GM21390 (cell line): Measurements from ENCODE around the gene RALGDS.

Experiments used
- ATAC-seq: cut with Tn5 transposase; IDR thresholded peaks from one replicate; pipeline ENCODE4 v1.9.1; 2021; ENCODE audit not compliant: unreplicated experiment

The RALGDS gene

DNA sequence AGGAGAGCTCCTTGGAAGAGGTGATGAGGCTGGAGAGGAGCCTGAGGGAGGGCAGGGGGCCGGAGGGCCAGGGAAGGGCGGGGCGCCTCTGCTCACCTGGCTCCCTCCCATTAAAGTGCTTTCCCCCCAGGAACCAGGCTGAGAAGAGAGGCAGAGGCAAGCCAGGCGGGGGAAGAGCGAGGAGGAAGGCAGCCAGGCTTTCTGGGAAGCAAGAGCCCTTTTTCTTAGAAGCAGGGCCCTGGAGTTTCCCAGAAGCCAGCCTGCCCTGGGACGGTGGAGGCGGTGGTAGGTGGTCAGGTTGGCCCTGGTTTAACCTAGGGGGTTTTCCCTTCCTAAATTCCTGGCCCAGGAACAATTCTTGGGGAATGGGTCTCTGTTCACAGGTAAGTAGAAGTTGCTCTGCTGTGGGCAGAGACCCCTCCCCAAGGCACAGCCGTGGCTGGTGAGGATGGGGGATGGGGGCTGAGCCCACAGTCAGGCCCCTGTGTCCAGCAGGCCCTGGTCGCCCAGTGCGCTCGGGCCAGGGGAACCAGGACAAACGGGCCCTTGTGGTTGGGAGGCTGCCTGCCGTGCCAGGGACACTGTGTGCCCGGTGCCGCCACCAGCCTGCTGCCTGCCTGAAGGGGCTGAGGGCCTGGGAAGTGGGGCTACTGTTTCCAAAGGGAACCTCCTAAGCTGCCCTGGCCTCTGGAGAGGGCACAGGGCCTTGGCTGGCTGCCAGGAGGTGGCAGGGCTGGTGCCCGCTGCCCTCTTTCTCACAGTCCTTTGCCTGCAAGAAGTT is 16.6 kb upstream of the RALGDS start:
- no peak for ATAC-seq

DNA sequence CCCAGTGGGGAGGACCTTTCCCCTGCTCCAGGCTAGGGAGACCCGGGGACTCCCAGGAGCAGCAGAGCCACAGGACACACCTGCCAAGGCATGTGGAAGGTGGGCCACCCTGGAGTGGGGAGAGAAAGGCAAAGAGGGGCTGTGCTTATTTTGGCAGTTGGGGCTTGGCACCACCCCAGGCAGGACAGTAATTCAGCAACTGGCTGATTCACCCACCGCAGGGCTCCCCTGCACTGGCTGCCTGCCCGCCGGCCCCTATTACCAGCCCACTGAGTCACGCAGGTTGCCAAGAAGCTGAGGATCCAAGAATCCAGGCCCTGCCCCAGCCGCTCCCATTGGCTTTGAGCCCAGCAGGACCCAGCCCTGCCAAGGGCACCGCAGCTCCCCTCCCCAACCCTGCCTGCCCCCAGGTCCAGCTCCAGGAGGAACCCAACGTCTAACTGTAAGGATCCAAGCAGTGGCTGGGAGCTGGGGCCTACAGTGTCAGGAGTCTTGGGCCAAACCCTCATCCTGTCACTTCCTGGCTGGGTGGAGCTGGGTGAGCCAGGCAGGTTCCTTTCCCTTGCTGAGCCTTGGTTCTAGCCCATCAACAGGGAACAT is 14.2 kb upstream of the RALGDS start:
- ATAC-seq, result no peak

DNA sequence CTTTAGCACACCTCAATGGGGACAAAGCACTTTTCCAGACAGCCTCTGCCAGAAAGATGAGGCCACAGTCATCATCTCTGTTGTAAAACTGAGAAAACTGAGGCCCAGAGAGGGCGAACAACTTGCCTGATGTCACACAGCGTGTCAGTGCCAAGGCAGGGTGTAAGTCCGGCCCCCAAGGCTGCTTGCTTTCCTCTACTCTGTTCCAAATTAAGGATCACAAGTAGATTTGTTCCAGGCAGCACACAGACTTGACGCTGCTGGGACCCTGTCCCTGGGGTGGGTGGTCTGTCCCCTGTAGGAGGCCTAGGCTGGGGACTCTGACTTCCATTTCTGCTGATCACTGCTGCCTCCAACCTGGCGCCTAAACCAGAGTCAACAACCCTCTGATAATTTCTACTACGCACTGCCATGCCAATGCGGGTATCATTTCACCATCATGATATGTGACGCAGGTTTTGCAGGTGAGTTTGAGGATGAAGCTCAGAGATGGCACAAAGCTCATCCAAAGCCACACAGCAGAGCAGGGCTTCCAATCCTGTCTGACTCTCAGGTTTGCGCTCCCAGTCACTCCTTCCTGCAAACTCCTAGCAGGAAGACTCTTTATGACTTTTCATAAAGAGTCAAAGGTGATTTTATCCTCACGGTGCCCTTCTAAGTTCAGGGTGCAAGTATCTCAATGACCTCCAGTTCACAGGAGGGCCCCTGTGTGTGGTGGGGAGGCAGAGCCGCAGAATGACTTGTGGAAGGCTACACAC is 13.5 kb upstream of the RALGDS start:
- no peak for ATAC-seq

DNA sequence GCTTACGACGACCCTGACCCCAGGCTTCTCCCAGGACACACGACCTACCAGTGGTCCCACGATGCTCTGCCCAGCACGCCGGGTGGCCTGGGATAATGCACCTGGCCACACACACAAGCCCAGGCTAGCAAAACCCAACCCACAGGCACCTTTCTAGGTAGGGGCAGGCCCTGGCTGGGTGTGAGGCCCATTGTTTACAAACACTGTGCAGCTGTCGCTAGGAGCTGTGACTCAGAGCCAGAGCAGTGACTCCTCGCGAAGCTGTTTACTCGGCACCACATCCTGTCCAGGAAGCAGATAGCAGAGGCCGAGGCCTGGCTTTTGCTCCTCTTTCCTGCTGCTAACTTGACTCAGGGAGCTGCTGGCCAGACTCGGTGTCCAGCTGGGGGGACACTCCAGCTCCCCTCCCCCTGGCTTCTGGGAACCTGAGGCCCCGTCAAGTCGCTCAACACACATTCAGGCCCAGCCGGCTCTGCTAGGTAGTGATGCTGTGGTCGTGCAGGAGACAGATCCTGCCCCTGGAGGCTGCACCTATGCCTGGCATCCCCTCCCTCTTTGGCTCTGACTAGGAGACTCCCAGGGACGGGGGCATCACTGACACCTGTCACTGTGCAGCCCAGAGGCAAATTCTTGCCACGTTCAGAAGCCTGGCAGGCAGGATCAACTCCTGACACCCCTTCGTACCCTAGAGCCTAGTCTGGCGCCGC is 12.8 kb upstream of the RALGDS start:
- peak; percentile 80 for ATAC-seq

DNA sequence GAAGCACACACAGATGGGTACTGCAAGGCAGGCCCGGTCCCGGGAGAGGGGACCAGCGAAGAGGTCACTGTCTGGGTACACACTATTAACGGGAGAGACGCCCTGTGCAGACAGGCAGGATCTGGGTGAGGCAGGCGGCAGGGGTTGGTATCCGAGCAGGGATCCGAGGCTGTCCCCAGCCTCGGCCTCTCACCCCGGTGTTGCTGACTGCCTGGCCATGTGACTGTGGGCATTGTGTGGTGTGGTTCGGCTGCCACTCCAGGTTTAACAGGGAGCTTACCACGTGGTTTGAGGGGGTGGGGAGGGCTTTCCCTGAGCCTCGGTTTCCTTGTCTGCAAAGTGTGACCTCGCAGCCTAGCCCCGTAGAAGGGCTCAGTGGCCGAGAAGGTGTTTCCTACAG is 11.1 kb upstream of the RALGDS start:
- no peak for ATAC-seq

DNA sequence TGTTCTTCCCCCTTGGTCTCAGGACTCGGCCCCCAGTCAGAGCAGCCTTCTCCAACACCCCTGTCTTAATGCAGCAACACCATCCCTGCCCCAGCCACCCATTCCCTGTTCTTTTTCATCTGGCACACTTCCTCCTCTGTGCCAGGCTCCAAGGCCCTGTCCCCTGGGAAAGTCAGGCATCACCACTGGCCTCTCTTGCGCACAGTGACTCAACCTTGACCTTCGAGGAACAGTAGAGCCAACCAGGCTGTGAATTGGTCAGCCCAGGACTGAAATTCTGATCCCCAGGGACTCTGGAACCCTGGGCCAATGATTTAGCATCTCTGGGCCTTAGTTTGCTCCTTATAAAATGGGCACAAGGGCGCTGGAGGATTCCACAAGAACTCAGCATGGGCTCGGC is 10.5 kb upstream of the RALGDS start:
- ATAC-seq, result no peak

DNA sequence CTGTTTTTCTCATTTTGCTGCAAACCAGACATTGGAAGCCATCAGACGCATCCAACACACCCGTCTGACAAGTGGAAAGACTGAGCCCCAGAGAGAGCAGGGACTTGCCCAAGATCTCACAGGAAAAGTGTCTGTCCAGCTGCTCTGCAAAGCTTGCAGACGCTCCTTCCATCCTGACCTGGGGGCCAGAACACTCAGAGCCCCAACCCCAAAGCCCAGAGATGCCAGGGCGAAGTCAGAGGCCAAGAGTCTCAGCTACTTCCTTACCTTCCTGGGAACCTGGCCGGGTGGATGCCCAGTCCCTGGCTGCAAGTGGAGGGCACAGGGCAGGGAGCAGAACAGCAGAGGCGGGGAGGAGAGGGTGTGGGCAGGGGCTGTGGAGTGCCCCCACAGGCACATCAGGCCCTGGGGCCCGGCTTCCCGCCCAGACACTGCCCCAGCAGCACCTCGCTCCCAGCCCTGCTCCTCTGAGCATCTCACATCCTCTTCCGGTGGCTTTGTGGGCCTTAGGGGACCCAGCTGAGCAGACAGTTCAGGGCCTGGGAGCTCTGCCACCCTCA is 9.7 kb upstream of the RALGDS start:
- ATAC-seq, result no peak

DNA sequence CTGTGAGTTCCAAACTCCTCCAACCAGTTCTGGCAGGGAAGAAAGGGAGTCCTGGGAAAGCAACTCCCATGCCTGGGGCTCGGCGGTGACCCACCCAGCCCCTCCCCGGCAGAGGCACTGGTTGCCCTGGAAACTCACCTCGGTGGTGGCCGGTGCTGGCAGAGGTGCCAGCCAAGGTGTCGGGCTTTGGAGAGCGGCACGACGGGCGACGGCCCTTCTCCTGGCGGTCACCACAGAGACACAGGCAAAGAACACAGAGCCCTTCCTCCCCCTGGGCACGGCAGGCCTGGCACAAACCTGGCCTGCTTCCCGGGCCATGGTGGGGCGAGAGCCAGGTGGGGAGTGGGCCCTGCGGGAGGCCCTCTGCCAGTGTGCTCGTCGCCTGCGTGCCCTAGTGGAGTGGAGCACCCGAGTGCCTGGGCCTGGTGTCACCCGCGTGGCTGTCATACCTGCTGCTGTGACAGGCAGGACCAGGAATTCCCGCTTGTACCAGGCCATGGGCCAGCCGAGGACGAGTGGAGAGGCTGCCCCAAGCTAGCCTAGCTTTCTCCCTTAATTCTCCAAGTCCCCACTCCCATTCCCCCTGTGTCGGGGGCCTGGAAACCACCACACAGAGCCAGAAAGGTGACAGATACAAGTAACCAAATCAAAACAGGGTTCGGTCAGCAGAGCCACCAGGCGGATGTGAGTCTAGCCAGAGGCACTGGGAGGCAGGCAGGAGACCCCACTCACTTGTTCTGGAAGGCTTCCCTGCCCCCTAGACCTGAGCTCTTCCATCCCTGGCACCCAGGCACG is 8.2 kb upstream of the RALGDS start:
- no peak for ATAC-seq

DNA sequence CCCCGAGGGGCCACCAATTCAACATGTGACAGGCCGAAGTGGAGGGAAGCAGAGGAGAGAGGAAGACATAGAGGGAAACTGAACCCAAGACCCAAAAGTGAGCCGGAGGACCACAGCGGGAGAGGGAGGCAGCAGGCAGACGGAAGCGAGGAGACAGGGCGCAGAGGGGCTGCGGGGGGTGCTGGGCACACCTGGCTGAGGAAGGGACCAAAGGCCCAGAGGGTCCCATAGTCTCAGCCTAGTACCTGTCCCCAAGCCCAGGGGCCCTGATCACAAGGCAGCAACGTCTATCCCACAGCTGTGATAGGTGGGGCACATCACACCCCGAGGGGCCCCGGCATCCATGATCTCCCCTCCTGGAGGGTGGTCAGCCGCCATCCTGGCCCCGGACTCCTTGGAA is 7.1 kb upstream of the RALGDS start:
- ATAC-seq, result no peak

DNA sequence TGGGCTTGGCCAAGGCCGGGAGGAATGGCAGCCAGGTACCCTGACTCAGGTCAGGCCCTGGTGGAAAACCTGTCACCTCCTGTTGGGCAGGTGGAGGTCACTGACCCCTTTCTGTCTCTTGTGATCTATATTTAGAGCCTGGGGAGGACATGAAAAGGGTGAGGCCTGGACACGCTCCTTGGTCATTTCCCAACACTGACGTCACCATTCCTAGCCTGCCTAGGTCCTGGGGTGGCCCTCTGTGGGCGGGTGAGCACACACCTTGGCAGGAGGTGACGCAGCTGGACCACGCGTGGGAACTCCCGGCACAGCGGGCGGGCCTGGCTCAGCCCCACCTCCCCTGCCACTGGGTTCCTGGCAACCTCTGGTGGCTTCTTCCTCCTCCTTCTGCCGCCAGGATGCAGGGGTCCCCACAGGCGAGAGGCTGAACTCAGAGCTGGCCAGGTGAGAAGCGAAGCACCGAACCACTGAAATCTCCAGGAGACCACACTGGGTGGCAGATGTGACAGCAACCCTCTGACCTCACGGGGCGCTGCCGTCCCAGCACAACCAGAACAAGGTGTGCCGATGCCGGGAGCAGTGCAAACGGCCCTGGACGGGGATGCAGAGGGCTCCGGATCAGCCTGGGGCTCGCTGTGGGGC is 6.4 kb upstream of the RALGDS start:
- ATAC-seq, result no peak

DNA sequence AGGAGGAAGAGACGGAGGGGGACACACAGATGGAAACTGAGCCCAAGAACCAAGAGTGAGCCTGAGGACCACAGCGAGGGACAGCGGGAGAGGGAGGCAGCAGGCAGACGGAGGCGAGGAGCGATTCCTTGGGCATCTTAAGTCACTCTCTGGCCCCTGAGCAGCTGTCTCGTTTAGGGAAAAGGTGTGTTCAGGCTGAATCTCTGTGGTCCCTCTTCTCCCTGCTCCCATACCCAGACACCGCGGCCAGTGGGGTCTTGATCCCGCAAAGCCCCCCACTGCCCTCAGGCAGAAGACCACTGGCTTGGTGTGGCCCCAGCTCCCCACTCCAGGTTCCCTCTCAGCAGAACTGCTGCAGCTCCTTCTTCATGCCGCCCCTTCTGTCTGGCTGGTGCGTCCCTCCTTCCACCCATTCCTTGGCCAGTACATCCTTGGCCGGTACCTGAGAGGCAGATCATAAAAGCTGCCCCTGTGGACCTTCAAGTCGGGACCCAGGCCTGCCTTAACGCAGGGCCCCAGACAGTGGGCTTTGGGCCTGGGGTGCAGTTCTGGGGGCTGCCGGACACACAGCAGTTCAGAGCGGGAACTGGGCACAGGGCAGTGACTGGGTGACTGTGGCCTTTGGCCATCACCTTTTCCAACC is 5.8 kb upstream of the RALGDS start:
- no peak for ATAC-seq

DNA sequence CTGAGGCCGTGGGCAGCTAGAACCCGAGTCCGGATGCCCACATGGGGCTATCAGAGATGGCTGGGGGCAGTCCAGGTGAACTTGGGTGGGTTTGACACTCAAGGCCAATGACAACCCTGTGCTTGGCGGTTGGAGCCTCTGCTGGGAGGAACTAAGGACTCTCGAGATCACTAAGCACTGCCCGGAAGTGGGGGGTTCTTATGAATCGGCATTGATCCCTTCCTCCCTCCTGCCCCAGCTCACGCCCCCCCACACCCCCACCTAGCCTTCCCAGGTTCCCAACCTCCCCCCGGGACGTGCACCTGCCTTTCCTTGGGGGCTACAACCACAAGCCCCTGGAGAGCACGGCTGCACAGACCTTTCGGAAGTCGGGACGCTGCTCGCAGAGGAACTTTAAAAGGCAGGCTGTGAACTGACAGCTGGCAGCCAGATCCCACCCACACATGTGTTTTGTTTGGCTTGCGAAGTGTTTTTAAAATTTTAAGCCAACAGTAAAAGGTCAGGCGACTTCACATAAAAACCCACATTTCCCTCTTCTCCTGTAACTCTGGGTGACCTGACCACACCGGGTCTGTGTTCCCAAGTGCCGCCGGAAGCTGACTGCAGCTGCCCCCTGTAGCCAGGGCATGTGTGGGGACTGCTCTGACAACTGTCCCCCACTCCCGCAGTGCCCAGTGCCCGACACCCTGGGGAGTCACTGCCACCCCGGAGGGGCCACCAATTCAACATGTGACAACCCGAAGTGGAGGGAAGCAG is 5.1 kb upstream of the RALGDS start:
- no peak for ATAC-seq

DNA sequence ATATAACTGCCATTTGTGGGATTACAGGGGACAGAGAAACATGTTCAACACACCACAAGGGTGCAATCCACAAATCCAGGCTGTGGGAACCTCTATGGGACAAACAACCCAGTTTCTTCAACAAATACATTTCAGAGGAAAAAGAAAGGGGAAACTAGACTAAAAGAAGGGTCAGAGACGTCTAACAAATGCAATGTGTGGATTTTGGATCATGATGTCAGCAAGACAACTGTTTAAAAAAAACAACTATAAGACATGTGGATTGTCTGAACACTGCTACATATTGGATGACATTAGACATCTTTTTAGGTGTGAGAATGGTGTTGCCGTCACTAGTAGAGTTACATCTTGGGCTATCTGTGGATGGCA is 3.9 kb upstream of the RALGDS start:
- ATAC-seq, result no peak

DNA sequence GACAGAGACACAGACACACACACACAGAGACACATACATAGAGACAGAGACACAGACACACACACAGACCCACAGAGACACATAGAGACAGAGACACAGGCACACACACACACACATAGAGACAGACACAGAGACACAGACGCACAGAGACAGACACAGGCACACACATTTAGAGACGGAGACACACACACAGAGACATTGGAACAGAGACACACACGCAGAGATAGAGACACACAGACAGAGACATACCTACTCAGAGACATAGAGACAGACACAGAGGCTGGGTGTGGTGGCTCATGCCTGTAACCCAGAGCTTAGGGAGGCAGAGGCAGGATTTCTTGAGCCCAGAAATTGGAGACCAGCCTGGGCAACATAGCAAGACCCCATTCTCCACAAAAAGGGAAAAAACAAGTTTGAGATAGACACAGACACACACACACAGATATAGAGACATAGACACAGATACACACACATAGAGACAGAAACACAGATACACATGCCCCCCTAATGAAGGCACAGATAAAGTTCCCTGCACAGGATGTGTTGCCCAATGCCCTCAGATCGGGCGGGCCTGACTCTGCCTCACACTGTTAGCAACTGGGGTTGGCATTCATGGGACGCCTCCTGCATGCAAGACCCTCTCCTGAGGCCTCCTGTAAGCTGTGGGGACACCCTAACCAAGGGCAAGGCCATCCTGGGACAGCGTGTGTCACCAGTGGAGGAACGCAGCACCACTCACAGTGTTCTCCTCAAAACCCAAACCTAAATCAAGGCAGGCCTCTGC is 3.3 kb upstream of the RALGDS start:
- no peak for ATAC-seq

DNA sequence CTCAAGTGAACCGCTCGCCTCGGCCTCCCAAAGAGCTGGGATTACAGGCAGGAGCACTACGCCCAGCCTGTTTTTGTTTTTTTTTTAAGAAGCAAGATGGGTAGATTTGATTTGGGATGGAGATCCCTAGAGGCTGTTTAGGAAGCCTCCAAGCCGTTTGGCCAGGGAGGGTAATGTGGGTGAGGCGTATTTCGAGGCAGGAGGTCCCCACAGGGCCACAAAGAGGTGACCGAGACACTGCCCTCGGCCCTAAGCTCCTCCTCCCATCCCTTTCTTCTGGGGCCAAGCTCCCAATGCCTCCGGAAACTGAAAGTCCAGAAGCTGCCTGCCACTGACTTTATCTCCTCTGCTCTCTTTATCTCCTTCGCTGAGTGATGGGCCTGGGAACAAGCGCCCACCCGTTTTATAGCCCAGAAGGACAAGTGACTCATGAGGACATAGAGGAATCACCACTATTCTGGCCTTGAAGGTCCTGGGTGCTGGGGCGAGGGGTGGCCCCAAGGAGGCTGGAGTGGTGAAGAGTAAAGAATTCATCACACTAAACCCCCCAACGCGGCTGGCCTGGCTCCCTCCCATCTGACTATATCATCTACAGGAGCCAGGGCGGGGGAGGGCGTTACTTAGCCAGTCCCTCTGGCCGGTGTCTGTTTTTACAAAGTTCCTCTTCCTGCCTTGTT is 2.0 kb upstream of the RALGDS start:
- ATAC-seq, result no peak

DNA sequence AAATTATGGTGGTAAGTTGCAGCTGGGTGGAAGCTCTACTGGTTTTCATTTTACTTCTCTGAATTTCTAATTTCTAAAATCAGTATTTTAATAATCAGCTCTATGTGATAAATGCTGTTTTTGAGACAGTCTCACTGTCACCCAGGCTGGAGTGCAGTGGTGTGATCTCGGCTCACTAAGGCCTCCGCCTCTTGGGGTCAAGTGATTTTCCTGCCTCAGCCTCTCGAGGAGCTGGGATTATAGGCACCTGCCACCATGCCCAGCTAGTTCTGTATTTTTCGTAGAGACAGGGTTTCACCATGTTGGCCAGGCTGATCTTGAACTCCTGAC is 1.5 kb upstream of the RALGDS start:
- no peak for ATAC-seq

DNA sequence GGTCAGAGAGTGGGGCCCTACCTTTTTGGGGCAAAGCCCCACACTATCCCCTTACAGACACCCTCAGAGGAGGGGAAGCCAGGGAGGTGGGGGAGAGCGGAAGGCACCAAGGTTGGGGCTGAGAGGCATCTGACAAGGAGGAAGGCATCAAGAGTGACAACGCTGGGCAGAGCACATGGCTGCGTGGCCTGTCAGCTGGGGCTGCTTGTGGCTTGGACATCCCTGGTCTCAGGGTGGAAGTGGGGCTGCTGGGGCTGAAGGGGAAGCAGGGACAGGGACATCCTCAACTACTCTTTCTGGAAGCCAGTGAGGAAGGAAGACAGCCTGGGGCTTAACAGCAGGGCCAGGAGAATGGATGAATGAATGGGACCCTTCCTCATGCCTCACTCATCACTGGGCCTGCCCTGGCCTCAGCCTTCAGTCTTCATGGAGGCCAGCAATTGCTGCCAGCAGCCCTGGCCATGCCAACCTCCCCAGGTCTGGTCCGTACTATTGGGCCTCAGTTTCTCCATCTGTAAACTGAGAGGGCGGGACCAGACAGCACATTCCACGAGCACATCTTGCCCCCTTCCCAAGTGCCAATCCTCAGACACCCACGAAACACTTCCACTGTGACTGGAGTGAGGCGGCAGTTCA is 993 bp upstream of the RALGDS start:
- ATAC-seq, result no peak
